Activated T-cell treated with anti-CD3 and anti-CD28 coated beads for 4 hours (primary cell): Measurements from ENCODE around the gene ONECUT3.

Experiments
- DNase-seq: peaks from one replicate; pipeline ENCODE4 v3.0.0-alpha.2; 2020

The ONECUT3 gene

GRCh38 chr19:1799695-1800342 is 46.5 kb downstream of the ONECUT3 start:
- no peak for DNase-seq

GRCh38 chr19:1804858-1805257 is 51.6 kb downstream of the ONECUT3 start:
- no peak for DNase-seq

GRCh38 chr19:1805401-1806183 is 52.3 kb downstream of the ONECUT3 start:
- DNase-seq: no peak

- DNase-seq: no peak
Observed at GRCh38 chr19:1806184-1807029, 53.1 kb downstream of the ONECUT3 start.

- DNase-seq: no peak
Observed at GRCh38 chr19:1807030-1807694, 53.9 kb downstream of the ONECUT3 start.

GRCh38 chr19:1807695-1808394 is 54.5 kb downstream of the ONECUT3 start:
- DNase-seq: no peak

GRCh38 chr19:1808395-1808731 is 55.1 kb downstream of the ONECUT3 start:
- no peak for DNase-seq

GRCh38 chr19:1809678-1810077 is 56.4 kb downstream of the ONECUT3 start:
- no peak for DNase-seq

- DNase-seq: no peak
Observed at GRCh38 chr19:1810439-1811160, 57.3 kb downstream of the ONECUT3 start.

GRCh38 chr19:1811472-1811894 is 58.2 kb downstream of the ONECUT3 start:
- DNase-seq: peak; percentile 45

- DNase-seq: no peak
Observed at GRCh38 chr19:1811942-1812425, 58.7 kb downstream of the ONECUT3 start, which contains the start of gene ATP8B3. Gene ATP8B3, minus strand, starts transcription at chr19:1812276. Its CDS starts 540 bp downstream, at chr19:1811736.

- peak; percentile 57 for DNase-seq
Observed at GRCh38 chr19:1812426-1813191, 59.3 kb downstream of the ONECUT3 start.

- DNase-seq: no peak
Observed at GRCh38 chr19:1813192-1814182, 60.2 kb downstream of the ONECUT3 start.

GRCh38 chr19:1814391-1814790 is 61.1 kb downstream of the ONECUT3 start:
- DNase-seq: no peak

GRCh38 chr19:1814833-1815604 is 61.7 kb downstream of the ONECUT3 start:
- DNase-seq: no peak

GRCh38 chr19:1815605-1816529 is 62.6 kb downstream of the ONECUT3 start:
- no peak for DNase-seq
